HG03565 (cell line): ENCODE data around the gene NLRP9.
"Not testable (repeated sequence)": the region's sequence is repeated elsewhere in the genome, so short reads cannot be mapped to it uniquely, and the experiment has no call there.

Source experiments
- ATAC-seq: cut with Tn5 transposase; IDR thresholded peaks from one replicate; pipeline ENCODE4 v1.9.1; 2021; ENCODE audit warnings: mild to moderate bottlenecking, moderate library complexity; ENCODE audit not compliant: unreplicated experiment

NLRP9 gene

DNA sequence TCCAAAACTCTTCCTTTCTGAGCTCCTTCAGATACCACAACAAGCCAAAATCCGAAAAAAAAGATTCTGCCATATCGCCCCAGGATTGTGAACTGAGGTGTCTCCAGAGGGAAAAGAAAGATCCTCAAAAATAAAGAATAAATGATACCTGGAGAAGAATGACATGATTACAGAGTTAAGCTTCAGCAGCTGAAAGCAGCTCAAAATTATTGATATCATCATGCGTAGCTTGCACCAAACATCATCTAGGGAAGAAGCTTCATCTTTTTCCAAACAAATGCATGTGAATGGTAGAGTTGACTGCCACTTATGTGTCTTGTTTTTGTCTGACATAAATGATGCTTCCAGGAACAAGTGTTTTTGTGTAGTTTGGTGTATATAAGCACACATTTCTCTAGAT is at the start of gene NLRP9:
NLRP9 (minus strand) TSS at position 101 of the 400 bp plus-strand sequence; CDS start at position 73, 28 bp downstream.
- no peak for ATAC-seq

DNA sequence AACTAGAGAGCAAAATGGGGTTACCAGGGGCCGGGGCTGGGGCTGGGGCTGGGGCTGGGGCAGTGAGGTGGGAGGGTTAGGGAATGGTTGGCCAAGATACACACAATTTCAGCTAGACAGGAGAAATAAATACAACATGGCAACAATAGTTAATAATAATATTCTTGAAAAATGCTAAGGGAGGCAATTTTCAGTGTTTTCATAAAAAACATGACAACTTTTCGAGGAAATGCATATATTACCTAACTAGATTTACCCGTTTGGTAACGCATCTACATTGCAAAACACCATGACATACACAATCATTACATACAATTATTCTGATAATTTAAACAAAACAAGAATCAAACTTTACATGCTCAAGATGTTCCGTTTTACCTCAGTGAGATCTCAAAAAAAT is 42.9 kb upstream of the NLRP9 start:
- no peak for ATAC-seq

DNA sequence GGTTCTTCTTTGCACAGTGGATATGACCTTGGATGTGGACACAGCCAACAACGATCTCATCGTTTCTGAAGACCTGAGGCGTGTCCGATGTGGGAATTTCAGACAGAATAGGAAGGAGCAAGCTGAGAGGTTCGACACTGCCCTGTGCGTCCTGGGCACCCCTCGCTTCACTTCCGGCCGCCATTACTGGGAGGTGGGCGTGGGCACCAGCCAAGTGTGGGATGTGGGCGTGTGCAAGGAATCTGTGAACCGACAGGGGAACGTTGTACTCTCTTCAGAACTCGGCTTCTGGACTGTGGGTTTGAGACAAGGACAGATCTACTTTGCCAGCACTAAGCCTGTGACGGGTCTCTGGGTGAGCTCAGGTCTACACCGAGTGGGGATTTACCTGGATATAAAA is 40.1 kb upstream of the NLRP9 start:
- no peak for ATAC-seq

DNA sequence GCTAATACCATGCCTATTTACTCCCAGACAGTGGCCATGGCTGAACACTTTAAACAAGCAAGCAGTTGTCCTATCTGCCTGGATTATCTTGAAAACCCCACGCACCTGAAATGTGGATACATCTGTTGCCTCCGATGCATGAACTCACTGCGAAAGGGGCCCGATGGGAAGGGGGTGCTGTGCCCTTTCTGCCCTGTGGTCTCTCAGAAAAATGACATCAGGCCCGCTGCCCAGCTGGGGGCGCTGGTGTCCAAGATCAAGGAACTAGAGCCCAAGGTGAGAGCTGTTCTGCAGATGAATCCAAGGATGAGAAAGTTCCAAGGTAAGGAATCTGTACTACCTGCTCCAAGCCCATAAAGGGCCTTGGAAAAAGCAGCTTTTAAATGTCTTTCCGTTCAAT is 39.3 kb upstream of the NLRP9 start:
- ATAC-seq: no peak

DNA sequence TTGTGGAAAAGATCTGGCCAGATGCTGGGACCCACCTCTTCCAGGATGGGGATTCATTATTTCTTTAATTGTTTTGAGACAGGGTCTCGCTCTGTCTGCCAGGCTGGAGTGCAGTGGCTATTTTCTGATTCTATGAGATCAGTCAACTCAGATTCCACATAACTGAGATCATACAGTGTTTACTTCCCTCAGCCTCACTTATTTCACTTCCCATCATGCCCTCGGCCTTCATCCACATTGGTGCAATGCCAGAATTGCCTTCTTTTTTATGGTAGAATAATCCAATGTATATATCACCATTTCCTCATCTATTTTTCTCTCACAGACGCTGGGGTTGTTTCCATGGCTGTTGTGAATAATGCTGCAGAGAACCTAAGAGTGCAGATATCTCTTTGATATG is 31.4 kb upstream of the NLRP9 start:
- not testable (repeated sequence) for ATAC-seq

DNA sequence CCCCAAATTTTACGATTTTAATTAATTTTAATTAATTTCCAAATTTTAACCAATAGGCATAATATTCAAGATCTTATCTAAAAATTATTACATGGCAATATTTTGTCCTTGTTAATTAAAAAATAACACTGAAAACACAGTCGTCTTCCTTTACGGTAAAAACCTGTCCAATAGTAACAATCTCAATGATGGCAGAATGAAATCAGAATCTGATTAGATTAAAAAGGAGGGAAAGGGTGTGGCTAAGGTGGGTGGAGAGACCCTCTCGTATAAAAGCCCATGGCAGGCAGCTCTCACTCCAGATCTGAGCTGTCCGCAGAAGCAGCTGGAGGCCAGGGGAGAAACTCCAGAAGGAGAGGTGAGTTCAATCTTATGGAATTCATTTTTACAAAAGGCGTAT is 30.6 kb upstream of the NLRP9 start, which contains the start of gene RFPL4AL1:
RFPL4AL1 (plus strand) TSS at position 301 of the 400 bp plus-strand sequence. CDS start 2,687 bp downstream, outside the sequence.
- ATAC-seq: not testable (repeated sequence)

DNA sequence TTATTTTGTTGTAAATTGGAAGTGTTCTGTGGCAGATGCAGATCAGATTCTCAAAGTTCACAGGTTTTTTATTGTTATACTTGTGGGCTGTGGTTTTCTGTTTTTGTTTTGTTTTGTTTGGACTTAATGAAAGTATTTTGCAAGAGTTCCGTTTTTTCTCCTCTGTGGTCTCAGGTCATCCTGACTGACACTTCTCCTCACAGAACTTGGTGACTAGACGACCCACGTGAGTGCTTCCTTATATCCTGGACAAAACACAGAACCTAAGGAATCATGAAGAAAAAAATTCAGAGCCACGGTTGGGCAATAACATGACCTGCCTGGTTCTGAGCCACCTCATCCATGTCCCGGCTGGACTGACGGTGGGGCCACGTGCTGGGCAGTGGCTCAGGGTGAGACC is 28.3 kb upstream of the NLRP9 start:
- no peak for ATAC-seq

DNA sequence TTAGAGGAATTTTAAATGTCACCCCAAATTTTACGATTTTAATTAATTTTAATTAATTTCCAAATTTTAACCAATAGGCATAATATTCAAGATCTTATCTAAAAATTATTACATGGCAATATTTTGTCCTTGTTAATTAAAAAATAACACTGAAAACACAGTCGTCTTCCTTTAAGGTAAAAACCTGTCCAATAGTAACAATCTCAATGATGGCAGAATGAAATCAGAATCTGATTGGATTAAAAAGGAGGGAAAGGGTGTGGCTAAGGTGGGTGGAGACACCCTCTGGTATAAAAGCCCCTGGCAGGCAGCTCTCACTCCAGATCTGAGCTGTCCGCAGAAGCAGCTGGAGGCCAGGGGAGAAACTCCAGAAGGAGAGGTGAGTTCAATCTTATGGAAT is 20.6 kb upstream of the NLRP9 start, which contains the start of gene RFPL4A:
RFPL4A (plus strand) TSS at position 301 of the 400 bp plus-strand sequence. CDS start 2,704 bp downstream, outside the sequence.
- not testable (repeated sequence) for ATAC-seq

DNA sequence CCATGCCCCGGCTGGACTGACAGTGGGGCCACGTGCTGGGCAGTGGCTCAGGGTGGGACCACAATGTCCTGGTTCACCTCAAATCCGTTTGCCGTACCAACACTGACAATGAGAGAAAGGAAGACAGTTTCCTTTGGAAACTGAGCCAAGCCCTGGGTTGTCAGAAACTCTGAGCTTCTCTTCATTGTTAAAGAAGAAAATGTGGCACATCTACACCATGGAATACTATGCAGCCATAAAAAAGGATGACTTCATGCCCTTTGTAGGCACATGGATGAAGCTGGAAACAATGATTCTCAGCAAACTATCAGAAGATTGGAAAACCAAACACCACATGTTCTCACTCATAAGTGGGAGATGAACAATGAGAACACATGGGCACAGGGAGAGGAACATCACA is 18.6 kb upstream of the NLRP9 start:
- not testable (repeated sequence) for ATAC-seq

DNA sequence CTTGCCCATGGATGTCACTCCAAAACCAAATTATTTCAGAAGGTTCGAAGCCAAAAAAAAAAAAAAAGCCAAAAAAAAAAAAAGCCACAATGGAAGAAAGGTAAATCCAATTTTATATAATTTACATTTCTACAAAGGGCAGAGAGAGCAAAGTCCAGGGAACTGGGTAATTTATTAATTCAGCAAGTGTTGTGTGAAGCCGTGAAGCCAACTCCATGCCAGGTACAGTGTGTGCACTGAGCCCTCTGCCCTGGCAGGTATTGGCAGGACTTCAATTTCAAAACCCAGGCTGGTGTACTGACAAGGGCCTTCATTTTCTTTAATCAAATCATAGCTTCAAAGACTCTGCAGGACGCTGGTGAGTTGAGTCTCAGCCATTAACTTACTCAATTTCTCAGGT is 15.2 kb upstream of the NLRP9 start:
- ATAC-seq: no peak

DNA sequence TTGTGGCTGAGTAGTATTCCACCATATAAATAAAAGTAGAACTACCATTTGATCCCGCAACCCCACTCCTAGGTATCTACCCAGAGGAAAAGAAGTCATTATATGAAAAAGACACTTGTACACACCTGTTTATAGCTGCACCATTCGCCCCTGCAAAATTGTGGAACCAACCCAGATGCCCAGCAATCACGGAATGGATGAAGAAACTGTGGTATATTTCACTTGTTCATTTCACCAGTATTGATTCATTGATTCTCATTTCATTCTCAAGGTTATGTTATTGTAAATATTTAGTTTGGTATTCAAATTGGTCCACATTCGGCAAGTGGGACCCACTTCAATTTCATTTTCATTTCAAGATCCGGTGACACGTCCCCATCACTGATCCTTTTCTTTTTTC is 12.5 kb upstream of the NLRP9 start:
- no peak for ATAC-seq

DNA sequence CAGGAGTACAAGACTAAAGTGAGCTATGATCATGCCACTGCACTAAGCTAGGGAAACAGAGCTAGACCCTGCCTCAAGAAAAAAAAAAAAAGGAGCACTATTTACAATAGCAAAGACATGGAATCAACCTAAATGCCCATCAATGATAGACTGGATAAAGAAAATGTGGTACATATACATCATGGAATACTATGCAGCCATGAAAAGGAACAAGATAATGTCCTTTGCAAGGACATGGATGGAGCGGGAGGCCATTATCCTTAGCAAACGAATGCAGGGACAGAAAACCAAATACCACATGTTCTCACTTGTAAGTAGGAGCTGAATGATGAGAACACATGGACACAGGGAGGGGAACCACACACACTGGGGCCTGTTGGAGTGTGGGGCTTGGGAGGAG is 7.8 kb downstream of the NLRP9 start:
- not testable (repeated sequence) for ATAC-seq

DNA sequence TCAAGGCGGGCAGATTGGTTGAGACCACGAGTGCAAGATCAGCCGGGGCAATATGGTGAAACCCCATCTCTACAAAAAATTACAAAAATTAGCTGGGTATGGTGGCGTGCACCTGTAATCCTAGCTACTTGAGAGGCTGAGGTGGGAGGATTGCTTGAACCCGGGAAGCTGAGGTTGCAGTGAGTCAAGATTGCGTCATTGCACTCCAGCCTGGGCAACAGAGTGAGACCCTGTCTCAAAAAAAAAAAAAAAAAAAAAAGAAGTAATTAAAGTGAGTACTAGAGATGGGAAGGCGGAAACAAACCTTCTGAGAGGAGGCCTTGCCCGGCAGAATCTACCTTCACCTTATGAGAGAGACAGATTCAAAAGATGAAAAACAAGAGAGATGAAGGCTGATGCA is 14.7 kb downstream of the NLRP9 start:
- no peak for ATAC-seq

DNA sequence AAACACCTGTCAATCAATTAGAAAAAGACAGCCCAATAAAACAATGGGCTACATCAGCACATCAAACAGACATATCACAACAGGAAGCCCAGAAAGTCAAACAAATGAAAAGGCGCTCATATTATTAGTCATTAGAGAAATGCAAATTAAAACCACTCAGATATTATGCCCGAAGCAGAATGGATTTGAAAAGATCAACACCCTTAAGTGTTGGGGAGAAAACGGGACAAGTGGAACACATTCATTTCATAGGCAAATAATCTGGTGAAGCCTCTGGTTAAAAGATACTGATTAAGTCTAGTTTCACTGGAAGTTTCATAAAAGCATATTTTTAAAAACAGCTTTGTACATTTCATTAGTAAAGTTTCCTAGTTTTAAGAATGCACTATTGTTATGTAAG is 17.4 kb downstream of the NLRP9 start:
- no peak for ATAC-seq

DNA sequence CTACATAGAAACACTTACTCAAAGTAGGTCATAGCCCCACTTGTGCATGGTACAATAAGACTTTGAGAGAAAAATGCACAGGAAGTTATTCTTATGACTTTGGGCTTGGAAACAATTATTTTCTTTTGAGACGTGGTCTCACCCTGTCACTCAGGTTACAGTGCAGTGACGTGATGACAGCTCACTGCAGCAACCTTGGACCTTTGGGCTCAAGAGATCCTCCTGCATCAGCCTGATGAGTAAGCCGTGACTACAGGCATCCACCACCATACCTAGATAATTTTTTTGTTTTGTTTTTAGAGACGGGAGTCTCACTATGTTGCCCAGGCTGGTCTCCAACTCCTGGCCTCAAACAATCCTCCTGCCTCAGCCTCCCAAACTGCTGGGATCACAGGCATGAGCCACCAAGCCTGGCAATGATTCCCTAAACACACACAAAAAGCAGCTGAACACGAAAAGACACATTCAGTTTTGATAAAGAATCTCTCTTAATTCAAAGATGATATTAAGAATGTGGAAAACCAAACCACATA is 17.9 kb downstream of the NLRP9 start:
- no peak for ATAC-seq

DNA sequence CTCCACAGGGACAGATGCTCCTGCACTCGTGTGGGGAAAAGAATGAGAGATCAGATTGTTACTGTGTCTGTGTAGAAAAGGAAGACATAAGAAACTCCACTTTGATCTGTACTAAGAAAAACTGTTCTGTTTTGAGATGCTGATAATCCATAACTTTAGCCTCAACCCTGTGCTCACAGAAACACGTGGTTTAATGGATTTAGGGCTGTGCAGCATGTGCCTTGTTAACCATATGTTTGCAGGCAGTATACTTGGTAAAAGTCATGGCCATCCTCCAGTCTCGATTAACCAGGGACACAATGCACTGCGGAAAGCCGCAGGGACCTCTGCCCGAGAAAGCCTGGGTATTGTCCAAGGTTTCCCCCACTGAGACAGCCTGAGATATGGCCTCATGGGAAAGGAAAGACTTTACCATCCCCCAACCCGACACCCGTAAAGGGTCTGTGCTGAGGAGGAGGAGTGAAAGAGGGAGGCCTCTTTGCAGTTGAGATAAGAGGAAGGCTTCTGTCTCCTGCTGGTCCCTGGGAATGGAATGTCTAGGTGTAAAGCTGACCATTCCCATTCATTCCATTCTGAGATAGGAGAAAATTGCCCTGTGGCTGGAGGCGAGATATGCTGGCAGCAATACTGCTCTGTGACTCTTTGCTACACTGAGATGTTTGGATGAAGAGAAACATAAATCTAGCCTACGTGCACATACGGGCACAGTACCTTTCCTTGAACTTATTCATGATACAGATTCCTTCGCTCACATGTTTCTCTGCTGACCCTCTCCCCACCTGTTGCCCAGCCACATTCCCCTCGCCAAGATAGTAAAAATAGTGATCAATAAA is 20.1 kb downstream of the NLRP9 start:
- ATAC-seq: not testable (repeated sequence)

DNA sequence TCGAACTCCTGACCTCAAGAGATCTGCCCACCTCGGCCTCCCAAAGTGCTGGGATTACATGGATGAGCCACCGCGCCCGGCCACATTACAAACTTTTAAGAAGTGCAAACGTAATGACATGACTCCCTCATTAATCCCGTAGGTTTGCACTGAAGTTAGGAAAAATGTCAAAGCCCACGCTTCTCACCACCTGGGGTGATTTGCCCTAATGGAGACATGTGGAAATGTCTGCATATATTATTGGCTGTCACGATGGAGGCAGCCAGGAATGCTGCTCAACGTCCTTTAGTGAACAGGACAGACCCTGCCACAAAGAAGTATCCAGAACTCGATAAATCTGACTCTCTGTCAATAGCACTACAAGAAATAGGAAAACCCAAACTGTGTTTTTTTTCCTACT is 21.0 kb downstream of the NLRP9 start:
- no peak for ATAC-seq

DNA sequence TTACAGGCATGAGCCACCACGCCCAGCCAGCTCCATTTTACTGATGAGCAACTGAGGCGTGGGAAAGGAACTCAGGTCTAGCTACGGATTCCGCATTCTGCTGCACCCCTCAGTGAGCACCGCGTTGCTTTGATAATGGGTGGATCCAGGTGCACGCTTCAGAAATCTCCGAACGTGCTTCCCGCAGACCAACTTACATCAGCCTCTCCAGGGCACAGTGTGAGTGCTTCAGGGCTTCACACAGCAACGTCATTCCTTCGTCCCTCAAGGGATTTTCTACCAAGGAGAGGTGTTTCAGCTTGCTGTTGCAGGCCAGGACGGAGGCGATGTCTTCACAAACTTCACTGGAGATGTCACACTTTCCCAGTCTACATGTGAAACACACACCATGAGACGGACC is 21.7 kb downstream of the NLRP9 start:
- ATAC-seq: no peak

DNA sequence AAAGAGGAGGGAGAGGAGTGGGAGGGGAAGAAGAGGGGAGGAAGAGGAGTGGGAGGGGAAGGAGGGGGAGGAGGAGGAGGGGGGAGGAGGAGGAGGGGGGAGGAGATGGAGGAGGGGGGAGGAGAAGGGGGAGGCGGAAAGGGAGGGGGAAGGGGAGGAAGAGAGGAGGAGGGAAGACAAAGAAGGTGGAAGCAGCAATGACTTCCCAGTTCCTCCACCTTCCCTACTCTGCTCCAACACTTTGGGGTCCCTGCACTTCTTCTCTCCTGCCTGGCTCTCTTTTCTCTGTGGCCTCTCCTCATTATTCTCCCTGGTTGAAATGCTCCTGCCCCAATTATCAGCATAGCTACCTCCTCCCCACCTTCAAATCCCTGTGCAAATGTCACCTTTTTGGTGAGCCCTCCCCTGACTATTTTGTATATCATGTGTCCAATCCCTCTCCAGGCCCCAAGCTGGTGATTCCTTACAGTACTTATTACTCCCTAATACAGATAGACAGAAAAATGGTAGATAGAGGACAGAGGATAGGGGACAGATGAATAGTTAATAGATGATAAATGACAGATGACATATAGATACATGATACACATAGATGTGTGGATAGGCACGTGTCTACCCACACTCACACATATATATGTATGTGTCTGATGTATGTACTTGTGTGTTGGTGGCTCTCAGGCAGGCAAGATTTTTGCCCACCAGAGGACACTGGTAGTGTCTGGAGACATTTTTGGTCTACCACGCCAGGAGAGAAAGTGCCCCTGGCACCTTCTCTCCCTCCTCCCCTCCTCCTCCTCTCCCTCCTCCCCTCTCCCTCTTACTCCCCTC is 25.2 kb downstream of the NLRP9 start:
- no peak for ATAC-seq

DNA sequence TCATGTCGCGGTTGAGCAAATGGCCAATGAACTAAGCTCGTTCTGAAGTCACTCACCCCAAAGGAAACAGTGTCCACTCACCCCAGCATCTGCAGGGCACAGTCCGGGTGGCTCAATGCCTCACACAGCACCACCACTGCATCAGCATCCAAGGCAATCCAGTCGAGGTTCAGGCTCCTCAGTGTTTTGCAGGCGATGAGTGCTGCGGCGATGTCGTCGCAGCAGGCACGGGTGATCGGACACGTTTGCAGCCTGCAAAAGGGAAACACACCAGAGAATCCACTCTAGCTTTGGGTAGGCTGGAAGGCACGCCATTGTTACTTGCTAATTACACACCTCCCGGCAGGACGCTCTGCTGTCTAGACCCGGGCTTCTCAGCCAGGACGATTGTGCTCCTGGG is 26.5 kb downstream of the NLRP9 start:
- no peak for ATAC-seq

DNA sequence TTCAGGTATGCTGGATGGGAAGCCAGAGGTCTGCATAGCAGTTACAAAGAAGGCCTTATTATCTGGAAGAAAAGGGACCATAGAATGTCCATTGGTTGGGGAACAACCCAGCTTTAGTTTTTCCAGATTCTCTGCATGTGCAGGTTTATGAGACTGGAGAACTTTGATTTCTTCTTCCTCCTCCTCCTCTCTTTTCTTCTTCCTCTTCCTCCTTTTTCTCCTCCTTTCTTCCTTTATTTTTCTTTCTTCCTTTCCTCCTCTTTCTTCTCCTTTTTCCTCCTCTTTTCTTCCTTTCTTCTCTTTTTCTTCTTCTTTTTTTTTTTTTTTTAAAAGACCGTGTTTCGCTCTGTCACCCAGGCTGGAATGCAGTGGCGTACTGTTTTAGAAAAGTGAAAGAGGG is 32.2 kb downstream of the NLRP9 start:
- no peak for ATAC-seq
